HG03060 (cell line): ENCODE measurements around the gene ZDHHC12.

ENCODE experiments used
- ATAC-seq: cut with Tn5 transposase; IDR thresholded peaks from one replicate; pipeline ENCODE4 v1.9.1; 2021; ENCODE audit warnings: low read depth, moderate number of reproducible peaks; ENCODE audit not compliant: unreplicated experiment

The ZDHHC12 gene

DNA sequence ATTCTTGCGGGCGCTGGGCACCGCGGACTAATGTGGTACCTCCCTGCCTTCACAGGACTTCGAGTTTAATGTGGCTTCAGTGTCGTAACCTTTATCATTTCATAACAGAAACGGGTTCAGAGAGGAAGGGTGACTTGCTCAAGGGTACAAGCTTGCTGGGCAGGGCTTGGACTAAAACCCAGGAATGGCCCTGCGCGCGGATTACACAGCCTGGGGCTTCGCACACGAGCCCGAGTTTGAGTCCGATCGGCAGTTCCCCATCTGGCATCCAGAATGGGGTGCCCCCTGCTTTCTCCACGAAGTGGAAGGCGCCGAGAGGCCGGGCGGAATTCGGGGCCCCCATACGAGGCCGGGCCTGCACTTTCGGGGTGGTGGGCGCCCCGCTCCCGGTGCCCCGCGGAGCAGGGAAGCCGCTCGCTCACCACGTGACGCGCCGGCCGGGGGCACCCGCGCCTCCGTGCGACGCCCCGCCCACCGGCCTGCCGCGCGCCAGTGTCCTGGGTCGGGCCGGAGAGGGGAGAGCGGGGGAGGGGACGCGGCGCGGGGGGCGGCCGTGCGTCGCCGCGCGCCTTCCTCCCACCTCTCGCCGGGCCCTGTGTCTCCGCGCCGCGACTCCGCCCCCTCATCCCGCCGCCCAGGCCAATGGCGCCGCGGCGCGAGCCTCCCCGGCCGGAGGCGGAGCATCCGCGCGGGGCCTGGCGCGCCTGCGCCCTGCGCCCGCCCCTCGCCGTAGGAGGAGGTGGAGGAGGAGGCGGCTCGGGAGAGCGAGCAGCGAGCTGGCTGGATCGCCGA is 35.2 kb downstream of the ZDHHC12 start, which contains the start of gene SET:
SET (plus strand) TSS at position 722 of the 792 bp plus-strand sequence. CDS start 361 bp downstream, outside the sequence.
- ATAC-seq: no peak

DNA sequence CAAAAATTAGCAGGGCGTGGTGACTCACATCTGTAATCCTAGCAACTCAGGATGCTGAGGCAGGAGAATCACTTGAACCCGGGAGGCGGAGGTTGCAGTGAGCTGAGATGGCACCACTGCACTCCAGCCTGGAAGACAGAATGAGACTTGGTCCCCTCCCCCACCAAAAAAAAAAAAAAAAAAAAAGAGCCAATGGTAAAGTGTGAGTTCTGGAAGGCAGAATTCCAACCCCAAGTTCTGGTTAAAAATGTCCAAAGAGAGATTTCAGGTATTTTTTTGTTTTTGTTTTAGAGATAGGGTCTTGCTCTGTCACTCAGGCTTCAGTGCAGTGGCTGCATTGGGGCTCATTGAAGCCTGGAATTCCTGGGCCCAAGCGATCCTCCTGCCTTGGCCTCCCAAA is 36.5 kb downstream of the ZDHHC12 start:
- ATAC-seq: no peak

DNA sequence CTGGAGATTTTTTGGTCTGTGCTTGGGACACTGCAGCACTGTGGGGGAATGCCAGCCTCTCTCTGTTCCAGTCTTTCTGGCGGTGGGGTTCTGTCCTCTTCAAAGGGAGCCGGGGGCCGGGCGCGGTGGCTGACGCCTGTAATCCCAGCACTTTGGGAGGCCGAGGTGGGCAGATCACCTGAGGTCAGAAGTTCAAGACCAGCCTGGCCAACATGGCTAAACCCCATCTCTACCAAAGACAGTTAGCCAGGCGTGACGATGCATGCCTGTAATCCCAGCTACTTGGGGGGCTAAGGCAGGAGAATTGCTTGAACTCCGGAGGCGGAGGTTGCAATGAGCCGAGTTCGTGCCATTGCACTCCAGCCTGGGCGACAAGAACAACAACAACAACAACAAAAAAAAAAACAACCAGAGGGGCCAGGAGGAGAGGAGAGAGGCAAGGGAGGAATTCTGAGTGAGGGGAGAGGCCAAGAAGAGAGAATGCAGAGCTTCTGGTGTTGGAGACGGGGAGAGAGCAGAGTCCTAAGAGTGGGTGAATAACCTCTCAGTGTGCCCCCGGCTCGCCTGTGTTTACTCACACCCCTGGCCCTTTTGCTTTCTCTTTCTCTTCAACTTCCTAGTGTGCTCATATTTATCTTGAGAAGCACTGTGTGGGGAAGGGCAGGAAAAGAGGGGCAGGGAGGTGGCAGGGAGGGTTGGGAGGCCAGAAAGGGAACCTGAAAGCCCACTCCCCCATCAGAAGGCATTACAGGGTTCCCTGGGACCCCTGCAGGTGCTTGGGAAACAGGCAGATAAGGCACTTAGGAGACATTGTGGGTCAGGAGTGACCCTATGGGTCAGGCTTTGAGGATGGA is 38.1 kb downstream of the ZDHHC12 start:
- ATAC-seq: no peak

DNA sequence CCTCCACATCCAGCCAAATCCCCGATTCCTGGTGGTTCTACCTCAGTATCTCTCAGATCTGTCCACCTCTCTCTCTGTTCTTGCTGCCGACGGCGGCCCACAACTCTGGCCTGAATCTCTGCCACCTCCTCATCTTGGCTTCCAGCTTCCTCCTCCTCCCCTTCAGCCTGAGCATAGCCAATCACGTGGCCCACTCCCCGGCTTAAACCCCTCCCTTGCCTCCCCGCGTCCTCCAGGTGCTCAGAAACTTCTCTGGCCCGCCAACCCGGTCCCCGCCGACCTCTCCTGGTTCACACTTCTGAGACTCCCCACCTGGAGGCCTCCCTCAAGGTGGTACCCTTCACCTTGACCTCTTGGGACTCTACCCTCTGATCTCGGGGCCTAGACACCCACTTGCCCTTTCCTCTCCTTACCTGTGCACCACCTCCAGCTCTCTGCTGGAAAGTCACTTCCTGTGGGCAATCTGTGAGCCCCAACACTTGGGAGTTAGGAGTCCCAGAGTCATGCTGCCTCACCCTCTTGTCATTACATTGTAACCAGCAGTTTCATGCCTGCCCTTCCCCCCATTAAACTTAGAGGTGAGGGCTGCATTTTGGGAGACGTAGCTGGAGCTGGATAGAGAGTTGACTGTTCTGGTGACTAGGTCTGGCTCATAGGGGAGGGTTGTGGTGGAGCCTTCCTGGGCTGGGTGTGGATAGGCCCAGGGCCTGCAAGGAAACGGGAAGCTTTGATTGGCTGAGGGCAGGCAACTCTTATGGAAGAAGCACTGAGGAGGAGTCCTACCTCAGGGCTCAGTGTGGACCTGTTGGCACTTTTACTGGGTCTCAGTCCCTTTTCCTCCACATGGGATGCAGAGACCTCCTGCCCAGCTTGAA is 39.4 kb downstream of the ZDHHC12 start:
- ATAC-seq: no peak

DNA sequence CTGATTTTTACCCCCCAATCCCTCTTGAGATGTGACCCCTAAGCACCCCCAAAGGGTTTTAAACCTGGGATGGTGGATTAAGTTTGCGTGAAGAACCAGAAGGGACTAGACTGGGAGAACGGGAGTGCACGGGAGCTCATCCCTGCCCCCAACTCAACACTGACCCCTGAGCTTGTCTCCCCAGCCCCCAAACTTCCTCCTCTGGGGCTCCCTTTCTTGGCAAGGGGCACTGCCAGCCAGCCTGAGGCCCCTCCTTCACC is 39.9 kb downstream of the ZDHHC12 start:
- ATAC-seq: no peak

DNA sequence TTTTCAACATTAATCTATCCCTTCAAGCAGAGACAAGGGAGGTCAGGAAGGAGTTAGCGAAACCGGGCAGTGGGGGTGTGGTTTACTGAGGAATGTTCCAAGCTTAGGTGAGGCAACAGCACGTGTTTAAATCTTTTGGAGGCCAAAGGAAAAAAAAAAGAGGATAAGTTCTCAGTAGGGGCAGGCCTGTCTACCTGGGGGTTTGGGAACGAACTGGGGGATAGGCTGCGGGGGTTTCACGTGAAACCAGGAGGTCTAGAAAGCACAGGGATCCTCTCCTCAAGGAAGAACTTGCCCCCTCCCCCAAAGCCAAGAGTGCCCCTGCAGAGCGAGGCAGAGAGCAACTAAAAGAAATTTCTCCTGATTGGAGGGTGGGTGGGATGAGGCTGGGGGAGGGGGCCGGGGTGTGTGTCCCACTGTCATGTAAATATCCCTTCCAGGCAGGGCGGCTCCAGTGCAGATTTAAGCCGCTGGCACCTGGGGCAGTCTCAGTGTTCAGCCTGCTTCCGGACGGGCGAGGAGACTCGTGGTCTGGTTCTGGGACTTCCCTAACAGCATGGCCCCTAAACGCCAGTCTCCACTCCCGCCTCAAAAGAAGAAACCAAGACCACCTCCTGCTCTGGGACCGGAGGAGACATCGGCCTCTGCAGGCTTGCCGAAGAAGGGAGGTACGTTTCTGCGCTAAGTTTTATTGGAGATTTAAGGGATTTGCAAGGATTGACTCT is 40.4 kb downstream of the ZDHHC12 start:
- ATAC-seq: no peak

DNA sequence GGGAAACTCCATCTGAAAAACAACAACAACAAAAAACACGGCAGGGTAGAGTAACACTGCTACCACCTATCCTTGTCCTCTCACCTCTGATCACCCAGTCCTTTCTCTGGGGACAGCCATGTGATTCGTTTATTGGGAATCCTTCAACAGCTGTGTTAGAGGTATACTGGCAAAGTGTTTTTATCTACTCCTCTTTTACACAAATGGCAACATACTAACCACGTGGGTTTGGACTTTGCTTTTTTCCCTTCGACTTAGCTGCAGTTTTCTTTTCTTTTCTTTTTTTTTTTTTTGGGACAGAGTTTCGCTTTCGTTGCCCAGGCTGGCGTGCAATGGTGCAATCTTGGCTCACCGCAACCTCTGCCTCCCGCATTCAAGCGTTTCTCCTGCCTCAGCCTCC is 46.1 kb downstream of the ZDHHC12 start:
- ATAC-seq: no peak

DNA sequence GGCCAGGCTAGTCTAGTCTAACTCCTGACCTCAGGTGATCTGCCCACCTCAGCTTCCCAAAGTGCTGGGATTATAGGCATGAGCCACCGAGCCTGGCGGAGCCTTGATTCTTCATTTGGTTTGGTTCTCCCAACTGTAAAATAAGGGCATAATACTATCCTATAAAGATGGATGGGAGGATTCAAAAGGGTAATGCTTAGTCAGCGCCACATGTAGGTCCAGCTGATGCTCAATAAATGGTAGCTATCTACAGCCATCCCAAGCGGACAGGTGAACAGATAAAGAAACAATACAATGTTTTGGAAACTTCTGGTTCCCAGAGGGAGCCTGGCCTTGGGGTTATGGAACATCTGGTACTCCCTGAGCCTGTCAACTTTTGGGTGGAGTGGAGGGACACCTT is 48.5 kb downstream of the ZDHHC12 start:
- ATAC-seq: no peak
